MM.1S (cell line): Measurements from ENCODE around the gene DYNC2H1.

Experiments
- DNase-seq: peaks from one replicate; pipeline ENCODE4 v3.0.0-alpha.2; 2015
- H2AFZ ChIP-seq: fragments of 300-600 bp; sonication (generic); 2 replicates; pipeline ENCODE4 v1.6.0; 2016; ENCODE audit warnings: antibody characterized with exemption, low read length
- H3F3A ChIP-seq: fragments of 300-600 bp; sonication (generic); 2 replicates; pipeline ENCODE4 v1.6.1; 2016; ENCODE audit warnings: mild to moderate bottlenecking, antibody characterized with exemption, low read length, moderate library complexity, mixed read lengths; ENCODE audit not compliant: insufficient read depth
- H3K27ac ChIP-seq: fragments of 300-600 bp; sonication (generic); 2 replicates; pipeline ENCODE4 v1.5.1; 2016; ENCODE audit warnings: mild to moderate bottlenecking, low read length
- H3K27me3 ChIP-seq: fragments of 300-600 bp; sonication (generic); replicated peaks from 2 replicates; pipeline ENCODE4 v1.6.0; 2016; ENCODE audit warnings: low read length; ENCODE audit not compliant: insufficient read depth
- H3K36me3 ChIP-seq: fragments of 300-600 bp; sonication (generic); replicated peaks from 2 replicates; pipeline ENCODE4 v1.6.1; 2016; ENCODE audit warnings: mild to moderate bottlenecking, low read length, mixed read lengths; ENCODE audit not compliant: insufficient read depth
- H3K4me1 ChIP-seq: fragments of 300-600 bp; sonication (generic); 2 replicates; pipeline ENCODE4 v1.6.1; 2016; ENCODE audit warnings: low read length, mixed read lengths
- H3K4me2 ChIP-seq: fragments of 300-600 bp; sonication (generic); 2 replicates; pipeline ENCODE4 v1.6.0; 2016; ENCODE audit warnings: low read depth, low read length
- H3K4me3 ChIP-seq: fragments of 300-600 bp; sonication (generic); 2 replicates; pipeline ENCODE4 v1.5.1; 2016; ENCODE audit warnings: low read length, mixed read lengths
- H3K79me2 ChIP-seq: fragments of 300-600 bp; sonication (generic); 2 replicates; pipeline ENCODE4 v1.6.1; 2016; ENCODE audit warnings: mixed run types, low read length, mixed read lengths
- H3K9ac ChIP-seq: fragments of 300-600 bp; sonication (generic); 2 replicates; pipeline ENCODE4 v1.6.1; 2016; ENCODE audit warnings: low read length, mixed read lengths
- H3K9me2 ChIP-seq: fragments of 300-600 bp; sonication (generic); replicated peaks from 2 replicates; pipeline ENCODE4 v1.6.1; 2016; ENCODE audit warnings: mild to moderate bottlenecking, low read length, mixed read lengths; ENCODE audit not compliant: insufficient read depth
- H3K9me3 ChIP-seq: fragments of 300-600 bp; sonication (generic); replicated peaks from 2 replicates; pipeline ENCODE4 v1.6.1; 2016; ENCODE audit warnings: mild to moderate bottlenecking, low read length, mixed read lengths; ENCODE audit not compliant: insufficient read depth
- H4K20me1 ChIP-seq: fragments of 300-600 bp; sonication (generic); 2 replicates; pipeline ENCODE4 v1.6.1; 2016; ENCODE audit warnings: mild to moderate bottlenecking, low read length, moderate library complexity, mixed read lengths; ENCODE audit not compliant: insufficient read depth
- EZH2 ChIP-seq: fragments of 300-600 bp; sonication (generic); optimal IDR thresholded peaks from 2 replicates; pipeline ENCODE3; 2017; ENCODE audit warnings: low read depth, mild to moderate bottlenecking, antibody characterized with exemption, low read length, mixed read lengths
- EZH2phosphoT487 ChIP-seq: fragments of 300-600 bp; sonication (generic); IDR thresholded peaks from 2 replicates; pipeline ENCODE4 v1.6.1; 2018; ENCODE audit warnings: antibody characterized with exemption, low read length
- TF ChIP-seq, protein P1 (sequence below): fragments of 300-600 bp; sonication (generic); IDR thresholded peaks from 2 replicates; pipeline ENCODE4 v1.5.1; 2016; ENCODE audit warnings: antibody characterized with exemption, low read length, mixed read lengths

The DYNC2H1 gene, protein sequence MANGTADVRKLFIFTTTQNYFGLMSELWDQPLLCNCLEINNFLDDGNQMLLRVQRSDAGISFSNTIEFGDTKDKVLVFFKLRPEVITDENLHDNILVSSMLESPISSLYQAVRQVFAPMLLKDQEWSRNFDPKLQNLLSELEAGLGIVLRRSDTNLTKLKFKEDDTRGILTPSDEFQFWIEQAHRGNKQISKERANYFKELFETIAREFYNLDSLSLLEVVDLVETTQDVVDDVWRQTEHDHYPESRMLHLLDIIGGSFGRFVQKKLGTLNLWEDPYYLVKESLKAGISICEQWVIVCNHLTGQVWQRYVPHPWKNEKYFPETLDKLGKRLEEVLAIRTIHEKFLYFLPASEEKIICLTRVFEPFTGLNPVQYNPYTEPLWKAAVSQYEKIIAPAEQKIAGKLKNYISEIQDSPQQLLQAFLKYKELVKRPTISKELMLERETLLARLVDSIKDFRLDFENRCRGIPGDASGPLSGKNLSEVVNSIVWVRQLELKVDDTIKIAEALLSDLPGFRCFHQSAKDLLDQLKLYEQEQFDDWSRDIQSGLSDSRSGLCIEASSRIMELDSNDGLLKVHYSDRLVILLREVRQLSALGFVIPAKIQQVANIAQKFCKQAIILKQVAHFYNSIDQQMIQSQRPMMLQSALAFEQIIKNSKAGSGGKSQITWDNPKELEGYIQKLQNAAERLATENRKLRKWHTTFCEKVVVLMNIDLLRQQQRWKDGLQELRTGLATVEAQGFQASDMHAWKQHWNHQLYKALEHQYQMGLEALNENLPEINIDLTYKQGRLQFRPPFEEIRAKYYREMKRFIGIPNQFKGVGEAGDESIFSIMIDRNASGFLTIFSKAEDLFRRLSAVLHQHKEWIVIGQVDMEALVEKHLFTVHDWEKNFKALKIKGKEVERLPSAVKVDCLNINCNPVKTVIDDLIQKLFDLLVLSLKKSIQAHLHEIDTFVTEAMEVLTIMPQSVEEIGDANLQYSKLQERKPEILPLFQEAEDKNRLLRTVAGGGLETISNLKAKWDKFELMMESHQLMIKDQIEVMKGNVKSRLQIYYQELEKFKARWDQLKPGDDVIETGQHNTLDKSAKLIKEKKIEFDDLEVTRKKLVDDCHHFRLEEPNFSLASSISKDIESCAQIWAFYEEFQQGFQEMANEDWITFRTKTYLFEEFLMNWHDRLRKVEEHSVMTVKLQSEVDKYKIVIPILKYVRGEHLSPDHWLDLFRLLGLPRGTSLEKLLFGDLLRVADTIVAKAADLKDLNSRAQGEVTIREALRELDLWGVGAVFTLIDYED (N-terminal part only)

DNA sequence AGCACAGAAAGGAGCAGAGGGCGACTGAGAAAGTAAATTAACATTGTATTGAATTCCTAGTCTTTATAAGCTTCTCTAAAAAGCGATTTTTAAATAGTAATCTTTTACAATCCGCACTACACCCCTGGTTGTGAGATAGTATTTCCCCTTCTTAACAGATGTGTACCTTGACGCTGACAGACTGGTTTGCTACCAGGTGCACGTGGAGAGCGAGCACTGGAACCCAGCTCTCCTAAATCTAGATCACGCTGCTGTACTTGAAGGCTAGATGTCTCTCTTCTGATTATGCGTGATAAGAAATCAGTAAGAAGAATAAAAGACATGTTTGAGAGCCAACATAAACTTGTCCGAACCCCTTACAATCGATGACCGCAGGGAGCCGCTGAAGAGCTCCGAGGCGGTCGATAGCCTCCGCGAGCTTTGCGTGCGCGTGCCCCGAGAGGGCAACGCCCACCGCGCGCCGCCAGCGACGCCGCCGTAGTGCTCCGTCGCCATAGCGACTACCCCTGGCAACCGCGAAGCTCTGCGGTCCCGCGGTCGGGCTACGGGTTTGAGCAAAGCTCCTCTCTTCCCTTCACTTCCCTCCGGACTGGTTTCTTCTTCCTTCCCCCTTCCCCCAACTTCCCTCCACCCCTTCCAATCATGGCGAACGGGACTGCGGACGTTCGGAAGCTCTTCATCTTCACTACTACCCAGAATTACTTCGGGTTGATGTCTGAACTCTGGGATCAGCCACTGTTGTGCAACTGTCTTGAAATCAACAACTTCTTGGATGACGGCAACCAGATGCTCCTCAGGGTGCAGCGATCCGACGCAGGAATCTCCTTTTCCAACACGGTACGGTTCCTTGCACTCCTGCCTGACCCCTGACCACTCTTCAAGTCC lies at the start of gene DYNC2H1:
TSS of gene DYNC2H1 (plus strand) at position 494 of the 885 bp plus-strand sequence. CDS start at position 643, 149 bp downstream.
- TF ChIP-seq, protein P1, sequence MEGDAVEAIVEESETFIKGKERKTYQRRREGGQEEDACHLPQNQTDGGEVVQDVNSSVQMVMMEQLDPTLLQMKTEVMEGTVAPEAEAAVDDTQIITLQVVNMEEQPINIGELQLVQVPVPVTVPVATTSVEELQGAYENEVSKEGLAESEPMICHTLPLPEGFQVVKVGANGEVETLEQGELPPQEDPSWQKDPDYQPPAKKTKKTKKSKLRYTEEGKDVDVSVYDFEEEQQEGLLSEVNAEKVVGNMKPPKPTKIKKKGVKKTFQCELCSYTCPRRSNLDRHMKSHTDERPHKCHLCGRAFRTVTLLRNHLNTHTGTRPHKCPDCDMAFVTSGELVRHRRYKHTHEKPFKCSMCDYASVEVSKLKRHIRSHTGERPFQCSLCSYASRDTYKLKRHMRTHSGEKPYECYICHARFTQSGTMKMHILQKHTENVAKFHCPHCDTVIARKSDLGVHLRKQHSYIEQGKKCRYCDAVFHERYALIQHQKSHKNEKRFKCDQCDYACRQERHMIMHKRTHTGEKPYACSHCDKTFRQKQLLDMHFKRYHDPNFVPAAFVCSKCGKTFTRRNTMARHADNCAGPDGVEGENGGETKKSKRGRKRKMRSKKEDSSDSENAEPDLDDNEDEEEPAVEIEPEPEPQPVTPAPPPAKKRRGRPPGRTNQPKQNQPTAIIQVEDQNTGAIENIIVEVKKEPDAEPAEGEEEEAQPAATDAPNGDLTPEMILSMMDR: peak; percentile 57
- TF ChIP-seq EZH2phosphoT487 (no peak), EZH2 (no peak)
- Histone ChIP-seq H3K4me1 (0 out of 2 replicates have a peak, but pooled peaks cover 3% of the 10 kb centered on the region), H3K79me2 (no peaks in the 10 kb centered on the region), H3F3A (0 out of 2 replicates have a peak, but pooled peaks cover 3% of the 10 kb centered on the region), H4K20me1 (no peaks in the 10 kb centered on the region), H3K9ac (peak within 1 kb of the TSS; percentile 65; the same call in 1 of the 2 replicates), H3K9me2 (no peaks in the 10 kb centered on the region), H3K9me3 (no peaks in the 10 kb centered on the region), H3K36me3 (no peaks in the 10 kb centered on the region), H2AFZ (peak within 1 kb of the TSS; percentile 95), H3K27me3 (no peaks in the 10 kb centered on the region), H3K27ac (peak within 1 kb of the TSS; percentile 39; the same call in 1 of the 2 replicates), H3K4me3 (peak within 1 kb of the TSS; percentile 75), H3K4me2 (peak within 1 kb of the TSS; percentile 88)
- DNase-seq: peak; percentile 96

DNA sequence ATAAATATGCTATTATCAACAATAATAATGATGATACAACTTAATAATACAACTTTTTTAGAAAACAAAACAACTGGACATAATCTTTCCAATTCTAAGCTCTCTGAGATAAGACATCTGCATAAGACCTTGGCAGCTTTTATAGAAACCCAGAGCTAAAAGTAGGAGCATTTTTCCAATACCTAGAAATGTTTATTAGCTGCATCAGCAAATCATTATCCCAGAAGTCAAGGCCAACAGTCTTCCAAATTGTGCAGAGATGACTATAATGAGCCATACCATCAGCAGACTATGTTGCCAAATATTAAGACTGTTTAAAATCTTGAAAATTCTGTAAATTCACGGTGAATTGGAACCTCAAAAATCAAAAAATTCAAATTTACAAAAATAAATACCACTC lies 47.6 kb upstream of the DYNC2H1 start:
- no peak for DNase-seq
- Histone ChIP-seq H4K20me1 (no peaks in the 10 kb centered on the region), H3K9me2 (no peaks in the 10 kb centered on the region), H3K79me2 (peaks cover 6% of the 10 kb centered on the region; the same call in 1 of the 2 replicates), H3K4me3 (no peak overlapping the region), H3K27ac (no peak overlapping the region), H3K9me3 (no peaks in the 10 kb centered on the region), H3K9ac (no peak overlapping the region), H3K27me3 (no peaks in the 10 kb centered on the region), H3K4me2 (no peak overlapping the region), H3K4me1 (peaks cover 1% of the 10 kb centered on the region), H2AFZ (no peak overlapping the region), H3F3A (no peaks in the 10 kb centered on the region), H3K36me3 (peaks cover 18% of the 10 kb centered on the region)
- TF ChIP-seq, protein P1: no peak
- TF ChIP-seq EZH2phosphoT487 (no peak), EZH2 (no peak)

DNA sequence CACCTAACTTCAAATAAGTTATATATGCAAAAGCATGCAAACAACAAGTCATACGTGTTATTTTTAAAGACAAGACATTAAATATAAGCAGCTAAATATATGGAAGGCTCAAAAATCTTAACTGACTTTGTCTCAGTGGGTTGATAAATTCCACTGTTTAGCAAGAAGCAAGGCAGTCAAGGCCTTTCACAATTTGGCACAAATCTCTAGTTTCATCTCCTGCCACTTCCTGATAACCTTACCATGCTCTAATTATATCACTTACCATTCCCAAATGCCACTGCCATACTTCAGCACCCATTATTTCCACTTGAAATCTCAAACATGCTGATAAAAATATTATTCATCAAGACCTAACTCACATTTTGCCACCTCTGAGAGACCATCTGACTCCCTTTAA lies 42.1 kb upstream of the DYNC2H1 start:
- Histone ChIP-seq H3K27me3 (no peaks in the 10 kb centered on the region), H3F3A (no peaks in the 10 kb centered on the region), H3K36me3 (peaks cover 10% of the 10 kb centered on the region), H3K9me3 (no peaks in the 10 kb centered on the region), H3K27ac (no peak overlapping the region), H3K79me2 (peaks cover 43% of the 10 kb centered on the region), H3K4me3 (no peak overlapping the region), H4K20me1 (no peaks in the 10 kb centered on the region), H3K9me2 (no peaks in the 10 kb centered on the region), H3K4me2 (0 out of 2 replicates have a peak overlapping the region, but pooled peaks have one; percentile 7), H3K4me1 (peaks cover 33% of the 10 kb centered on the region), H3K9ac (no peak overlapping the region), H2AFZ (no peak overlapping the region)
- no peak for TF ChIP-seq EZH2phosphoT487
- TF ChIP-seq, protein P1: no peak
- no peak for TF ChIP-seq EZH2
- DNase-seq: no peak
